Muscle of leg (tissue), 11 donors: ENCODE measurements around the gene MSH2. TPM values are rescaled to one million over a fixed set of nuclear protein-coding genes. Genes with fewer than 3 reads are reported as not detected.

ENCODE experiments used
- DNase-seq: peaks from one replicate; pipeline ENCODE4 v3.0.0; 2013
- H3K27ac ChIP-seq: one replicate; pipeline ENCODE4 v1.5.1; 2013; ENCODE audit warnings: mild to moderate bottlenecking, low read length, control low read depth
- H3K27me3 ChIP-seq: one replicate; pipeline ENCODE4 v1.6.1; 2013; ENCODE audit warnings: low read length; ENCODE audit not compliant: control insufficient read depth, insufficient read depth
- H3K36me3 ChIP-seq: one replicate; pipeline ENCODE4 v1.6.1; 2013; ENCODE audit warnings: low read length; ENCODE audit not compliant: control insufficient read depth, insufficient read depth
- H3K4me1 ChIP-seq: one replicate; pipeline ENCODE4 v1.6.1; 2013; ENCODE audit warnings: low read length; ENCODE audit not compliant: control insufficient read depth, insufficient read depth
- H3K4me3 ChIP-seq: one replicate; pipeline ENCODE4 v1.5.1; 2013; ENCODE audit warnings: low read length, control low read depth
- H3K9me3 ChIP-seq: replicated peaks from 2 replicates; pipeline ENCODE4 v1.6.1; 2013; ENCODE audit warnings: low read depth, low read length; ENCODE audit not compliant: control insufficient read depth
- WGBS: methylation state at CpG from one replicate; pipeline ENCODE4 v1.1.5; 2013; ENCODE audit warnings: missing lambda C conversion rate; ENCODE audit not compliant: insufficient coverage; 5-methylcytosine and 5-hydroxymethylcytosine counted together
- polyA plus RNA-seq, 8 donors: library from polyadenylated mRNA; unstranded; fragments of 120-200 nt; gene quantifications; one replicate each; pipeline versions ENCODE4 v1.2.1 to v1.2.3, GENCODE V29; 2013; ENCODE audit warnings: inconsistent platforms in 1 of 8, low replicate concordance in 1 of 8; ENCODE audit not compliant: insufficient read length in 8 of 8, insufficient read depth in 1 of 8
- total RNA-seq: library from RNA; stranded (reverse); fragments of 120-200 nt; gene quantifications from one replicate; pipeline ENCODE4 v1.2.4, GENCODE V29; 2013

MSH2 gene
- total and polyA plus RNA-seq, 9 donors: 22.6 to 39.4 (median 28.7) TPM

GRCh38 chr2:47512581-47513083 lies 109.7 kb downstream of the MSH2 start:
- no peaks in the 10 kb centered on the region for H3K27me3 ChIP-seq
- DNase-seq: no peak
- no peaks in the 10 kb centered on the region for H3K36me3 ChIP-seq
- H3K27ac ChIP-seq: no peak overlapping the region
- WGBS: no CpG with 5 or more reads among the region's 1 CpG
- H3K9me3 ChIP-seq: no peaks in the 10 kb centered on the region
- H3K4me3 ChIP-seq: no peak overlapping the region
- H3K4me1 ChIP-seq: no peaks in the 10 kb centered on the region

- DNase-seq: no peak
- no peak overlapping the region for H3K4me3 ChIP-seq
- WGBS: 94% methylated on average over 5 of the region's 7 CpGs
- no peaks in the 10 kb centered on the region for H3K9me3 ChIP-seq
- no peaks in the 10 kb centered on the region for H3K4me1 ChIP-seq
- H3K27me3 ChIP-seq: no peaks in the 10 kb centered on the region
- H3K36me3 ChIP-seq: no peaks in the 10 kb centered on the region
- no peak overlapping the region for H3K27ac ChIP-seq
These were observed 111.1 kb downstream of the MSH2 start for GRCh38 chr2:47513981-47514520.

- Histone ChIP-seq H3K9me3 (no peaks in the 10 kb centered on the region), H3K4me3 (no peak overlapping the region), H3K27me3 (peaks cover 13% of the 10 kb centered on the region), H3K4me1 (peaks cover 12% of the 10 kb centered on the region), H3K36me3 (no peaks in the 10 kb centered on the region), H3K27ac (no peak overlapping the region)
- WGBS: 53% methylated on average over 2 of the region's 7 CpGs
- DNase-seq: no peak
These were observed 113.6 kb downstream of the MSH2 start for GRCh38 chr2:47516360-47517104.

- Histone ChIP-seq H3K9me3 (no peaks in the 10 kb centered on the region), H3K4me3 (no peak overlapping the region), H3K36me3 (no peaks in the 10 kb centered on the region), H3K27me3 (peaks cover 26% of the 10 kb centered on the region), H3K27ac (no peak overlapping the region), H3K4me1 (peaks cover 12% of the 10 kb centered on the region)
- DNase-seq: no peak
- 76% methylated on average over 9 of the region's 12 CpGs for WGBS
These were observed 115.7 kb downstream of the MSH2 start for GRCh38 chr2:47518497-47519146.

- 80% methylated on average over 6 of the region's 9 CpGs for WGBS
- H3K36me3 ChIP-seq: no peaks in the 10 kb centered on the region
- no peaks in the 10 kb centered on the region for H3K9me3 ChIP-seq
- no peak overlapping the region for H3K27ac ChIP-seq
- no peak for DNase-seq
- no peak overlapping the region for H3K4me3 ChIP-seq
- H3K4me1 ChIP-seq: peaks cover 12% of the 10 kb centered on the region
- H3K27me3 ChIP-seq: peaks cover 26% of the 10 kb centered on the region
These were observed 116.2 kb downstream of the MSH2 start for GRCh38 chr2:47519147-47519537.

- no peak for DNase-seq
- Histone ChIP-seq H3K4me3 (no peak overlapping the region), H3K4me1 (peaks cover 12% of the 10 kb centered on the region), H3K27me3 (peaks cover 26% of the 10 kb centered on the region), H3K27ac (no peak overlapping the region), H3K36me3 (no peaks in the 10 kb centered on the region), H3K9me3 (no peaks in the 10 kb centered on the region)
- 40% methylated on average over 1 of the region's 9 CpGs for WGBS
These were observed 116.8 kb downstream of the MSH2 start for GRCh38 chr2:47519604-47520301.

GRCh38 chr2:47520302-47520630 lies 117.3 kb downstream of the MSH2 start:
- H3K9me3 ChIP-seq: no peaks in the 10 kb centered on the region
- H3K4me3 ChIP-seq: peak overlapping the region; percentile 32
- no peak overlapping the region for H3K27ac ChIP-seq

GRCh38 chr2:47520825-47521665 lies 118.1 kb downstream of the MSH2 start:
- WGBS: under 1% methylated on average over 97 of the region's 97 CpGs
- DNase-seq: peak; percentile 46
- Histone ChIP-seq H3K4me3 (peak overlapping the region; percentile 32), H3K4me1 (peaks cover 12% of the 10 kb centered on the region), H3K36me3 (no peaks in the 10 kb centered on the region), H3K9me3 (no peaks in the 10 kb centered on the region), H3K27me3 (peaks cover 26% of the 10 kb centered on the region), H3K27ac (no peak overlapping the region)

More at GRCh38 chr2:47520302-47520630, 117.3 kb downstream of the MSH2 start:
- Histone ChIP-seq H3K27me3 (peaks cover 26% of the 10 kb centered on the region), H3K36me3 (no peaks in the 10 kb centered on the region), H3K4me1 (peaks cover 12% of the 10 kb centered on the region)
- WGBS: 37% methylated on average over 4 of the region's 8 CpGs
- DNase-seq: no peak

- H3K4me1 ChIP-seq: peaks cover 12% of the 10 kb centered on the region
- no peak overlapping the region for H3K27ac ChIP-seq
- H3K9me3 ChIP-seq: no peaks in the 10 kb centered on the region
- no peak for DNase-seq
- peaks cover 26% of the 10 kb centered on the region for H3K27me3 ChIP-seq
- WGBS: 6% methylated on average over 13 of the region's 22 CpGs
- H3K4me3 ChIP-seq: no peak overlapping the region
- no peaks in the 10 kb centered on the region for H3K36me3 ChIP-seq
These were observed 118.8 kb downstream of the MSH2 start for GRCh38 chr2:47521666-47522285.
